HEK293 (cell line): ENCODE data around the gene SAMHD1.

ENCODE experiments used
- CTCF ChIA-PET: fragments of 350-600 bp; formaldehyde crosslinking; extraction: SDS; loops from one replicate; lab custom pipeline; 2021; ENCODE audit warnings: antibody characterized with exemption; lab: Yijun Ruan, JAX
- POLR2A ChIA-PET: fragments of 300-600 bp; formaldehyde crosslinking; extraction: SDS; loops from one replicate; lab custom pipeline; 2020; ENCODE audit warnings: antibody characterized with exemption, inconsistent platforms; lab: Yijun Ruan, JAX
- H3K27ac ChIP-seq: fragments of 200-500 bp; sonication (Bioruptor generic); 2 replicates; pipeline ENCODE4 v1.5.1; 2014; ENCODE audit warnings: low read depth, low read length, control low read depth, inconsistent platforms; ENCODE audit errors: extremely low read depth
- H3K36me3 ChIP-seq, 2 experiments: fragments of 200-500 bp in 1 of 2; sonication (Bioruptor generic) in 1 of 2; 1 replicate in 1 of 2; 2 replicates in 1 of 2; pipeline ENCODE4 v1.5.1; 2014 to 2017; ENCODE audit warnings: inconsistent platforms in 2 of 2, low read length in 2 of 2; ENCODE audit not compliant: control insufficient read depth in 2 of 2, insufficient read depth in 1 of 2
- H3K4me1 ChIP-seq: fragments of 200-500 bp; sonication (Bioruptor generic); 2 replicates; pipeline ENCODE4 v1.5.1; 2014; ENCODE audit warnings: mild to moderate bottlenecking, low read length, inconsistent platforms; ENCODE audit not compliant: control insufficient read depth, insufficient read depth
- H3K4me3 ChIP-seq: 2 replicates; pipeline ENCODE4 v1.5.1; 2011; ENCODE audit warnings: low read depth, mild to moderate bottlenecking, control low read depth, low read length, moderate library complexity
- H3K9me3 ChIP-seq: fragments of 200-500 bp; sonication (Bioruptor generic); 2 replicates; pipeline ENCODE4 v1.5.1; 2014; ENCODE audit warnings: low read depth, low read length, inconsistent platforms; ENCODE audit not compliant: control insufficient read depth, insufficient read depth
- HOXD13 ChIP-seq: sonication (generic); formaldehyde crosslinking; IDR thresholded peaks from 2 replicates; pipeline ENCODE4 v1.8.0; 2022; ENCODE audit warnings: missing genetic modification reagents, borderline replicate concordance
- KLF9 ChIP-seq: fragments of 450-650 bp; formaldehyde crosslinking; IDR thresholded peaks from 2 replicates; pipeline ENCODE4 v1.5.1; 2016; ENCODE audit warnings: missing biosample characterization, missing genetic modification characterization, low read depth
- ZIC2 ChIP-seq: fragments of 450-650 bp; formaldehyde crosslinking; IDR thresholded peaks from 2 replicates; pipeline ENCODE4 v1.5.1; 2016; ENCODE audit warnings: missing biosample characterization, missing genetic modification characterization
- ZNF248 ChIP-seq: fragments of 450-650 bp; formaldehyde crosslinking; IDR thresholded peaks from 2 replicates; pipeline ENCODE4 v1.5.1; 2017; ENCODE audit warnings: missing biosample characterization, missing genetic modification characterization
- ZNF354C ChIP-seq: fragments of 450-650 bp; formaldehyde crosslinking; IDR thresholded peaks from 2 replicates; pipeline ENCODE4 v1.5.1; 2016; ENCODE audit warnings: missing biosample characterization, missing genetic modification characterization, low read depth, borderline replicate concordance
- ZNF660 ChIP-seq: fragments of 450-650 bp; IDR thresholded peaks from 2 replicates; pipeline ENCODE4 v1.5.1; 2018; ENCODE audit warnings: missing biosample characterization, mild to moderate bottlenecking, missing genetic modification characterization
- ZNF670 ChIP-seq: fragments of 450-650 bp; formaldehyde crosslinking; IDR thresholded peaks from 2 replicates; pipeline ENCODE4 v1.5.1; 2016; ENCODE audit warnings: missing biosample characterization, missing genetic modification characterization, low read depth
- ZNF837 ChIP-seq: fragments of 450-650 bp; formaldehyde crosslinking; IDR thresholded peaks from 2 replicates; pipeline ENCODE4 v1.5.1; 2016; ENCODE audit warnings: missing biosample characterization, missing genetic modification characterization
- TF ChIP-seq, protein P1 (sequence below): fragments of 450-650 bp; formaldehyde crosslinking; IDR thresholded peaks from 2 replicates; pipeline ENCODE4 v1.5.0; 2017; ENCODE audit warnings: missing biosample characterization, missing genetic modification characterization, borderline replicate concordance
- TF ChIP-seq, protein P2 (sequence below): fragments of 450-650 bp; formaldehyde crosslinking; IDR thresholded peaks from 2 replicates; pipeline ENCODE4 v1.5.1; 2017; ENCODE audit warnings: missing biosample characterization, missing genetic modification characterization
- TF ChIP-seq, protein P3 (sequence below): fragments of 450-650 bp; formaldehyde crosslinking; IDR thresholded peaks from 2 replicates; pipeline ENCODE4 v1.5.1; 2016; ENCODE audit warnings: missing biosample characterization, missing genetic modification characterization, low read depth
- TF ChIP-seq, protein P4 (sequence below): fragments of 450-650 bp; formaldehyde crosslinking; IDR thresholded peaks from 2 replicates; pipeline ENCODE4 v1.5.1; 2016; ENCODE audit warnings: missing biosample characterization, missing genetic modification characterization, borderline replicate concordance

Gene SAMHD1

DNA sequence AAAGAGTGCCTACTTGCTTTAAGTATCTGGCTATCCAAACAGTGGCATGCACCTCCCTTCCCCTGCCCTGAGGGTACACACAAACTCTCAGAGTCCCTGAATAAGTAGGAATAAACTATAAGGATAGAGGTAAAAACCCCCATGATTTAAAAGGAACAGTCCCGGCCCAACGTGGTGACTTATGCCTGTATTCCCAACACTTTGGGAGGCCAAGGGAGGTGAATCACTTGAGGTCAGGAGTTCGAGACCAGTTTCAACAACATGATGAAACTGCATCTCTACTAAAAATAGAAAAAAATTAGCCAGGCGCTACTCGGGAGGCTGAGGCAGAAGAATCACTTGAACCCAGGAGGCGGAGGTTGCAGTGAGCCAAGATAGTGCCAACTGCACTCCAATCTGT, 22.2 kb downstream of the SAMHD1 start:
- Histone ChIP-seq H3K36me3 (peaks cover 7 to 38% of the 10 kb centered on the region in 2 experiments), H3K4me3 (no peak overlapping the region), H3K9me3 (no peaks in the 10 kb centered on the region), H3K27ac (no peak overlapping the region), H3K4me1 (peaks cover 4% of the 10 kb centered on the region; the same call in 1 of the 2 replicates)
- TF ChIP-seq ZNF660 (tag by site-specific recombination) = no peak
- TF ChIP-seq, protein P1, sequence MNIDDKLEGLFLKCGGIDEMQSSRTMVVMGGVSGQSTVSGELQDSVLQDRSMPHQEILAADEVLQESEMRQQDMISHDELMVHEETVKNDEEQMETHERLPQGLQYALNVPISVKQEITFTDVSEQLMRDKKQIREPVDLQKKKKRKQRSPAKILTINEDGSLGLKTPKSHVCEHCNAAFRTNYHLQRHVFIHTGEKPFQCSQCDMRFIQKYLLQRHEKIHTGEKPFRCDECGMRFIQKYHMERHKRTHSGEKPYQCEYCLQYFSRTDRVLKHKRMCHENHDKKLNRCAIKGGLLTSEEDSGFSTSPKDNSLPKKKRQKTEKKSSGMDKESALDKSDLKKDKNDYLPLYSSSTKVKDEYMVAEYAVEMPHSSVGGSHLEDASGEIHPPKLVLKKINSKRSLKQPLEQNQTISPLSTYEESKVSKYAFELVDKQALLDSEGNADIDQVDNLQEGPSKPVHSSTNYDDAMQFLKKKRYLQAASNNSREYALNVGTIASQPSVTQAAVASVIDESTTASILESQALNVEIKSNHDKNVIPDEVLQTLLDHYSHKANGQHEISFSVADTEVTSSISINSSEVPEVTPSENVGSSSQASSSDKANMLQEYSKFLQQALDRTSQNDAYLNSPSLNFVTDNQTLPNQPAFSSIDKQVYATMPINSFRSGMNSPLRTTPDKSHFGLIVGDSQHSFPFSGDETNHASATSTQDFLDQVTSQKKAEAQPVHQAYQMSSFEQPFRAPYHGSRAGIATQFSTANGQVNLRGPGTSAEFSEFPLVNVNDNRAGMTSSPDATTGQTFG (tag by site-specific recombination) = no peak
- POLR2A ChIA-PET = no interaction called here
- CTCF ChIA-PET = interaction anchor here (0.5 kb wide), 1 partner anchor 12 kb away, joined by 3 read pairs; no protein-coding TSS in a partner anchor

DNA sequence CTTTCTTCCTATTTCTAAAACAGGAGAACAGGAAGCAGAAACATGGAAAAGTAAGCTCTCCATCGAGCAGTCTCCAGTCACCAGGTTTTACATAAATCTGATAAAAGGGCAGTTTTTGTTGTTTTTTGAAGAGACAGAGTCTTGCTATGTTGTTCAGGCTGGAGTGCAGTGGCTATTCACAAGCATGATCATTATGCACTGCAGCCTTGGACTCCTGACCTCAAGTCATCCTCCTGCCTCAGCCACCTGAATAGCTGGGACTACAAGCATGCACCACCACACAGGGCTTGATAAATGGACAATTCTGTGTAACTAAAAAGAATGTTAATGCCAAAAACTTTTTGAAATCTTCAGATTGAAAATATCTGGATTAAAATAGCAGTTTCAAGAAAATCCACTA, 23.8 kb downstream of the SAMHD1 start:
- TF ChIP-seq ZNF670 (tag by site-specific recombination) (no peak), ZNF248 (tag by site-specific recombination) (no peak)
- TF ChIP-seq, protein P2, sequence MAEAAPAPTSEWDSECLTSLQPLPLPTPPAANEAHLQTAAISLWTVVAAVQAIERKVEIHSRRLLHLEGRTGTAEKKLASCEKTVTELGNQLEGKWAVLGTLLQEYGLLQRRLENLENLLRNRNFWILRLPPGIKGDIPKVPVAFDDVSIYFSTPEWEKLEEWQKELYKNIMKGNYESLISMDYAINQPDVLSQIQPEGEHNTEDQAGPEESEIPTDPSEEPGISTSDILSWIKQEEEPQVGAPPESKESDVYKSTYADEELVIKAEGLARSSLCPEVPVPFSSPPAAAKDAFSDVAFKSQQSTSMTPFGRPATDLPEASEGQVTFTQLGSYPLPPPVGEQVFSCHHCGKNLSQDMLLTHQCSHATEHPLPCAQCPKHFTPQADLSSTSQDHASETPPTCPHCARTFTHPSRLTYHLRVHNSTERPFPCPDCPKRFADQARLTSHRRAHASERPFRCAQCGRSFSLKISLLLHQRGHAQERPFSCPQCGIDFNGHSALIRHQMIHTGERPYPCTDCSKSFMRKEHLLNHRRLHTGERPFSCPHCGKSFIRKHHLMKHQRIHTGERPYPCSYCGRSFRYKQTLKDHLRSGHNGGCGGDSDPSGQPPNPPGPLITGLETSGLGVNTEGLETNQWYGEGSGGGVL (tag by site-specific recombination) = no peak
- CTCF ChIA-PET = no interaction called here
- POLR2A ChIA-PET = no interaction called here

DNA sequence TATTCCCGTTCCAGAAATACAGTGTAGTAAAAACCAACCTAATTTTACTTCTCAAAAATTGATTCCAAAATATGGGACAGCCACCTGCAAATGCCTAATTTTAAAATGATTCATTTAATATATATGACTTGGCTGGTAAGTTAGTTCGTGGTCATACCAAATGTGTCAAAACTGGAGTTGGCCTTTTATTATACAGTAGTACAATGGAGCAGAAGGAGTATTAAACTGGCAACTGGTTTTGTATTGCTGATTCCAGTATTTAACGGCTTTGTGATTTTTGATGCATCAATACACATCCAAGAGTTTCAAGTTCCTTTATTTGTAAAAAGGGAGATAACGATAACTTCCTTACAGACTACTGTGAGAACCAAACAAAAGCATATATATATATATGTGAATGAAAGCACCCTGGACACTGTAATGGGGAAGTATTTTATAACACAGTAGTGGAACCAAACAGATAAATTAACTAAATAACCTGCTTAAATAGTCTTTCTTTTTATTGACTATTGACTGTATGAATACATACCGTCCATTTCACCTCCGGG, 24.8 kb downstream of the SAMHD1 start:
- Histone ChIP-seq H3K4me1 (no peaks in the 10 kb centered on the region), H3K4me3 (no peak overlapping the region), H3K27ac (no peak overlapping the region), H3K36me3 (peaks cover 4 to 34% of the 10 kb centered on the region in 2 experiments), H3K9me3 (no peaks in the 10 kb centered on the region)
- CTCF ChIA-PET = no interaction called here
- POLR2A ChIA-PET = no interaction called here
- TF ChIP-seq, protein P3, sequence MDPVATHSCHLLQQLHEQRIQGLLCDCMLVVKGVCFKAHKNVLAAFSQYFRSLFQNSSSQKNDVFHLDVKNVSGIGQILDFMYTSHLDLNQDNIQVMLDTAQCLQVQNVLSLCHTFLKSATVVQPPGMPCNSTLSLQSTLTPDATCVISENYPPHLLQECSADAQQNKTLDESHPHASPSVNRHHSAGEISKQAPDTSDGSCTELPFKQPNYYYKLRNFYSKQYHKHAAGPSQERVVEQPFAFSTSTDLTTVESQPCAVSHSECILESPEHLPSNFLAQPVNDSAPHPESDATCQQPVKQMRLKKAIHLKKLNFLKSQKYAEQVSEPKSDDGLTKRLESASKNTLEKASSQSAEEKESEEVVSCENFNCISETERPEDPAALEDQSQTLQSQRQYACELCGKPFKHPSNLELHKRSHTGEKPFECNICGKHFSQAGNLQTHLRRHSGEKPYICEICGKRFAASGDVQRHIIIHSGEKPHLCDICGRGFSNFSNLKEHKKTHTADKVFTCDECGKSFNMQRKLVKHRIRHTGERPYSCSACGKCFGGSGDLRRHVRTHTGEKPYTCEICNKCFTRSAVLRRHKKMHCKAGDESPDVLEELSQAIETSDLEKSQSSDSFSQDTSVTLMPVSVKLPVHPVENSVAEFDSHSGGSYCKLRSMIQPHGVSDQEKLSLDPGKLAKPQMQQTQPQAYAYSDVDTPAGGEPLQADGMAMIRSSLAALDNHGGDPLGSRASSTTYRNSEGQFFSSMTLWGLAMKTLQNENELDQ = no peak
- no peak for TF ChIP-seq HOXD13

More for the DNA sequence above, 23.8 kb downstream of the SAMHD1 start:
- Histone ChIP-seq H3K4me1 (no peaks in the 10 kb centered on the region; the same call in 1 of the 2 replicates), H3K4me3 (no peak overlapping the region), H3K27ac (no peak overlapping the region), H3K36me3 (peaks cover 4 to 34% of the 10 kb centered on the region in 2 experiments), H3K9me3 (no peaks in the 10 kb centered on the region)

DNA sequence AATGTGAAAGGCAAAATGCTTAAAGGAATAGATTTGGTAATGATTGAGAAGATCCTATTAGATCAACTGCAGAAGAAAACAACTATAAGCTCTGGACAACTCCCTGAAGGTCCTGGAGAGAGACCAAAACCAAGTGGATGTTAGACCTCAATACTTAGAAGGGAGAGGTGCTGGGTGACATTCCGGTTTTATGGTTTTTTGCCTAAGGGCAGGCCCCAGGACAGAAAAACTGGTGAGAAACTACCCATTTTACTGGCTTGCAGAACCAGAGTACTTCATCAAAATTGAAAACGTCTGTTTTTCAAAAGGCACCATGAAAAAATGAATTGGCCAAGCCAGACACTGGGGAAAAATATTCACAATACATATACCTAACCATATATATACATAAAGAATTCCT, 26.3 kb downstream of the SAMHD1 start:
- TF ChIP-seq, protein P4, sequence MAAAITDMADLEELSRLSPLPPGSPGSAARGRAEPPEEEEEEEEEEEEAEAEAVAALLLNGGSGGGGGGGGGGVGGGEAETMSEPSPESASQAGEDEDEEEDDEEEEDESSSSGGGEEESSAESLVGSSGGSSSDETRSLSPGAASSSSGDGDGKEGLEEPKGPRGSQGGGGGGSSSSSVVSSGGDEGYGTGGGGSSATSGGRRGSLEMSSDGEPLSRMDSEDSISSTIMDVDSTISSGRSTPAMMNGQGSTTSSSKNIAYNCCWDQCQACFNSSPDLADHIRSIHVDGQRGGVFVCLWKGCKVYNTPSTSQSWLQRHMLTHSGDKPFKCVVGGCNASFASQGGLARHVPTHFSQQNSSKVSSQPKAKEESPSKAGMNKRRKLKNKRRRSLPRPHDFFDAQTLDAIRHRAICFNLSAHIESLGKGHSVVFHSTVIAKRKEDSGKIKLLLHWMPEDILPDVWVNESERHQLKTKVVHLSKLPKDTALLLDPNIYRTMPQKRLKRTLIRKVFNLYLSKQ = no peak
- TF ChIP-seq ZNF354C (tag by site-specific recombination) (no peak), ZIC2 (no peak), KLF9 (tag by site-specific recombination) (no peak), ZNF837 (tag by site-specific recombination) (no peak)
- POLR2A ChIA-PET = interaction anchor here (0.7 kb wide), 1 partner anchor 185 kb away, joined by 4 read pairs; no protein-coding TSS in a partner anchor
- H3K36me3 ChIP-seq = peaks cover 4 to 25% of the 10 kb centered on the region in 2 experiments
- H3K27ac ChIP-seq = no peak overlapping the region
- H3K9me3 ChIP-seq = no peaks in the 10 kb centered on the region
- CTCF ChIA-PET = no interaction called here
- no peak overlapping the region for H3K4me3 ChIP-seq
- no peaks in the 10 kb centered on the region for H3K4me1 ChIP-seq
